H1 (cell line): ENCODE data around the gene VASP. TPM values are rescaled to one million over a fixed set of nuclear protein-coding genes. Genes with fewer than 3 reads are reported as not detected.

ENCODE experiments used
- CTCF ChIA-PET: fragments of 300-600 bp; sonication (Branson Sonifier 250); formaldehyde crosslinking; loops from one replicate; lab custom pipeline; 2021; ENCODE audit not compliant: partially characterized antibody; lab: Charles Lee
- POLR2A ChIA-PET: fragments of 300-600 bp; sonication (Branson Sonifier 250); formaldehyde crosslinking; loops from one replicate; lab custom pipeline; 2021; ENCODE audit warnings: inconsistent platforms; ENCODE audit not compliant: partially characterized antibody; lab: Charles Lee
- DNase-seq, 2 experiments: peaks; one replicate each; pipeline versions ENCODE4 v3.0.0 to v3.0.0-alpha.2; 2010 to 2022; ENCODE audit warnings: low spot score in 2 of 2, low read depth in 1 of 2, mixed read lengths in 1 of 2
- FAIRE-seq: peaks from 2 replicates; lab custom pipeline; 2011; peaks lifted over from hg19 to GRCh38; lab: Jason Lieb, UNC
- H2AFZ ChIP-seq: 2 replicates; pipeline ENCODE4 v1.8.1; 2012; ENCODE audit warnings: low read length, inconsistent platforms
- H2AK5ac ChIP-seq: 2 replicates; pipeline ENCODE4 v1.6.1; 2013; ENCODE audit warnings: low read depth, low read length
- H2BK120ac ChIP-seq: replicated peaks from 2 replicates; pipeline ENCODE3; 2013; ENCODE audit warnings: low read depth, low read length, inconsistent platforms
- H2BK12ac ChIP-seq: 2 replicates; pipeline ENCODE4 v1.6.1; 2013; ENCODE audit warnings: low read depth, low read length
- H2BK15ac ChIP-seq: 2 replicates; pipeline ENCODE4 v1.6.1; 2013; ENCODE audit warnings: low read length
- H2BK20ac ChIP-seq: 2 replicates; pipeline ENCODE4 v1.6.1; 2013; ENCODE audit warnings: low read length
- H2BK5ac ChIP-seq: 2 replicates; pipeline ENCODE4 v1.6.1; 2013; ENCODE audit warnings: low read depth, low read length
- H3K14ac ChIP-seq: 2 replicates; pipeline ENCODE4 v1.6.1; 2013; ENCODE audit warnings: inconsistent platforms; ENCODE audit not compliant: insufficient read length
- H3K18ac ChIP-seq: 2 replicates; pipeline ENCODE4 v1.6.1; 2013; ENCODE audit warnings: low read length; ENCODE audit errors: extremely low read depth
- H3K23ac ChIP-seq: 2 replicates; pipeline ENCODE4 v1.6.1; 2013; ENCODE audit warnings: inconsistent platforms; ENCODE audit not compliant: insufficient read length
- H3K23me2 ChIP-seq: 2 replicates; pipeline ENCODE4 v1.6.1; 2013; ENCODE audit warnings: low read depth, low read length
- H3K27ac ChIP-seq: 2 replicates; pipeline ENCODE4 v1.6.1; 2011; ENCODE audit warnings: low read depth, low read length, inconsistent platforms
- H3K27me3 ChIP-seq, 4 experiments: replicated peaks in 1 of 4; 1 replicate in 1 of 4; 2 replicates in 3 of 4; pipeline versions ENCODE4 v1.6.1 to v1.8.1; 2011 to 2013; ENCODE audit warnings: low read length in 3 of 4, mild to moderate bottlenecking in 3 of 4, inconsistent platforms in 2 of 4, mixed read lengths in 2 of 4, moderate library complexity in 1 of 4; ENCODE audit not compliant: control insufficient read depth in 3 of 4, insufficient read depth in 3 of 4; ENCODE audit errors: extremely low read depth in 1 of 4
- H3K36me3 ChIP-seq, 4 experiments: 2 replicates each; pipeline versions ENCODE4 v1.6.1 to v1.8.1; 2011 to 2013; ENCODE audit warnings: mild to moderate bottlenecking in 4 of 4, low read length in 3 of 4, moderate library complexity in 2 of 4, control low read depth in 1 of 4, inconsistent platforms in 1 of 4; ENCODE audit not compliant: insufficient read depth in 4 of 4, control insufficient read depth in 2 of 4
- H3K4ac ChIP-seq: replicated peaks from 2 replicates; pipeline ENCODE3; 2013; ENCODE audit warnings: low read length, low read depth, mixed read lengths, inconsistent platforms; ENCODE audit not compliant: insufficient read length
- H3K4me1 ChIP-seq, 4 experiments: replicated peaks in 1 of 4; 1 replicate in 1 of 4; 2 replicates in 3 of 4; pipeline versions ENCODE4 v1.6.1 to v1.8.1; 2011 to 2013; ENCODE audit warnings: low read length in 3 of 4, inconsistent platforms in 2 of 4, mixed read lengths in 1 of 4; ENCODE audit not compliant: insufficient read depth in 4 of 4, control insufficient read depth in 3 of 4
- H3K4me2 ChIP-seq, 2 experiments: 2 replicates each; pipeline versions ENCODE4 v1.6.1 to v1.8.1; 2011 to 2013; ENCODE audit warnings: low read depth in 2 of 2, low read length in 2 of 2, control low read depth in 1 of 2, inconsistent platforms in 1 of 2, mild to moderate bottlenecking in 1 of 2; ENCODE audit not compliant: insufficient read depth in 1 of 2
- H3K4me3 ChIP-seq, 4 experiments: fragments of 200-600, 300-600 bp in 1 of 4; sonication (generic), shearing (Covaris generic), sonication (Bioruptor Twin) in 1 of 4; 2 replicates each; pipeline versions ENCODE4 v1.5.1 to v1.8.1; 2011 to 2016; ENCODE audit warnings: low read length in 4 of 4, low read depth in 3 of 4, control low read depth in 2 of 4, inconsistent platforms in 2 of 4, mild to moderate bottlenecking in 2 of 4, mixed read lengths in 1 of 4, moderate library complexity in 1 of 4; ENCODE audit not compliant: insufficient read depth in 2 of 4; ENCODE audit errors: extremely low read depth in 1 of 4
- H3K56ac ChIP-seq: replicated peaks from 2 replicates; pipeline ENCODE3; 2013; ENCODE audit warnings: low read depth, mild to moderate bottlenecking, mixed read lengths, low read length, inconsistent platforms; ENCODE audit not compliant: insufficient read length
- H3K79me1 ChIP-seq: 2 replicates; pipeline ENCODE4 v1.6.1; 2013; ENCODE audit warnings: low read depth, low read length, control low read depth
- H3K79me2 ChIP-seq, 2 experiments: 2 replicates each; pipeline versions ENCODE4 v1.6.1 to v1.8.1; 2012 to 2013; ENCODE audit warnings: low read length in 2 of 2, mild to moderate bottlenecking in 2 of 2, inconsistent platforms in 1 of 2; ENCODE audit not compliant: insufficient read depth in 2 of 2, control insufficient read depth in 1 of 2
- H3K9ac ChIP-seq, 4 experiments: replicated peaks in 1 of 4; 1 replicate in 1 of 4; 2 replicates in 3 of 4; pipeline versions ENCODE4 v1.6.1 to v1.8.1; 2011 to 2013; ENCODE audit warnings: low read depth in 3 of 4, low read length in 3 of 4, control low read depth in 2 of 4, mild to moderate bottlenecking in 2 of 4, moderate library complexity in 2 of 4, inconsistent platforms in 1 of 4; ENCODE audit errors: extremely low read depth in 1 of 4
- H3K9me3 ChIP-seq, 2 experiments: 2 replicates each; pipeline versions ENCODE4 v1.6.1 to v1.8.1; 2012 to 2013; ENCODE audit warnings: mild to moderate bottlenecking in 2 of 2, moderate library complexity in 2 of 2, control low read depth in 1 of 2, inconsistent platforms in 1 of 2, low read depth in 1 of 2, low read length in 1 of 2, mixed read lengths in 1 of 2; ENCODE audit not compliant: insufficient read depth in 2 of 2
- H4K20me1 ChIP-seq, 2 experiments: replicated peaks in 1 of 2; 2 replicates each; pipeline versions ENCODE3 to v1.8.1; 2011 to 2013; ENCODE audit warnings: inconsistent platforms in 2 of 2, low read length in 2 of 2, mild to moderate bottlenecking in 1 of 2; ENCODE audit not compliant: insufficient read depth in 2 of 2, control insufficient read depth in 1 of 2
- H4K5ac ChIP-seq: 2 replicates; pipeline ENCODE4 v1.6.1; 2013; ENCODE audit warnings: low read length, low read depth, mixed read lengths, inconsistent platforms; ENCODE audit not compliant: insufficient read length
- H4K8ac ChIP-seq: 2 replicates; pipeline ENCODE4 v1.8.0; 2013; ENCODE audit warnings: mild to moderate bottlenecking, moderate library complexity, low read length, inconsistent platforms; ENCODE audit not compliant: insufficient read depth; ENCODE audit errors: extremely low read depth
- H4K91ac ChIP-seq: replicated peaks from 2 replicates; pipeline ENCODE3; 2013; ENCODE audit warnings: low read length, mixed read lengths, inconsistent platforms; ENCODE audit not compliant: insufficient read length
- CEBPB ChIP-seq: IDR thresholded peaks from 2 replicates; pipeline ENCODE4 v1.6.1; 2012; ENCODE audit warnings: low read depth, low read length
- CHD1 ChIP-seq: IDR thresholded peaks from 2 replicates; pipeline ENCODE4 v1.6.1; 2012; ENCODE audit warnings: low read depth, low read length, improper control_type of control experiment
- CHD2 ChIP-seq: IDR thresholded peaks from 2 replicates; pipeline ENCODE4 v1.6.1; 2012; ENCODE audit warnings: low read length, improper control_type of control experiment
- EP300 ChIP-seq, 2 experiments: IDR thresholded peaks; 1 replicate in 1 of 2; 2 replicates in 1 of 2; pipeline ENCODE4 v1.6.1; 2011 to 2012; ENCODE audit warnings: low read depth in 2 of 2, low read length in 2 of 2, mild to moderate bottlenecking in 2 of 2, borderline replicate concordance in 1 of 2, inconsistent platforms in 1 of 2, moderate library complexity in 1 of 2
- GTF2F1 ChIP-seq: IDR thresholded peaks from 2 replicates; pipeline ENCODE4 v1.6.1; 2012; ENCODE audit warnings: low read depth, low read length, improper control_type of control experiment, borderline replicate concordance
- HDAC2 ChIP-seq, 2 experiments: fragments of 300-600 bp in 1 of 2; sonication (generic) in 1 of 2; IDR thresholded peaks; 2 replicates each; pipeline ENCODE4 v1.6.1; 2011 to 2012; ENCODE audit warnings: low read depth in 2 of 2, low read length in 2 of 2, mild to moderate bottlenecking in 2 of 2, moderate library complexity in 2 of 2, borderline replicate concordance in 1 of 2, inconsistent platforms in 1 of 2
- NANOG ChIP-seq: IDR thresholded peaks from 2 replicates; pipeline ENCODE4 v1.6.1; 2011; ENCODE audit warnings: low read length, low read depth, mild to moderate bottlenecking, inconsistent platforms; ENCODE audit not compliant: insufficient read depth, poor library complexity, severe bottlenecking
- WGBS, 2 experiments: shearing (Covaris generic) in 1 of 2; methylation state at CpG; one replicate each; pipeline versions ENCODE4 v1.1.6 to v1.1.7; 2013 to 2015; ENCODE audit warnings: low lambda C conversion rate in 2 of 2, mixed read lengths in 2 of 2, inconsistent platforms in 1 of 2, low coverage in 1 of 2, missing lambda C conversion rate in 1 of 2; ENCODE audit not compliant: insufficient replicate concordance in 2 of 2, insufficient coverage in 1 of 2, insufficient read length in 1 of 2; ENCODE audit errors: extremely low coverage in 1 of 2, missing lambda C conversion rate in 1 of 2; 5-methylcytosine and 5-hydroxymethylcytosine counted together
- polyA plus RNA-seq, 7 experiments: library from polyadenylated mRNA; depleted of rRNA in 3 of 7; stranded (reverse) in 5 of 7; unstranded in 2 of 7; fragments of >200 nt in 5 of 7; fragments of 200-250 nt in 2 of 7; gene quantifications; 1 replicate in 5 of 7; 2 replicates in 1 of 7; 4 replicates in 1 of 7; pipeline versions ENCODE4 v1.2.1 to v1.2.3, GENCODE V29; 2011 to 2013; ENCODE audit warnings: missing spikeins in 2 of 7, mixed read lengths in 2 of 7
- total RNA-seq: library from RNA; stranded (reverse); fragmentation: NEBNext Ultra II Directional; extraction: Animal tissue kit (Norgen Biotek cat#: 25700); gene quantifications from 2 replicates; pipeline ENCODE4 v1.2.1, GENCODE V29; 2021

Gene VASP
- total and polyA plus RNA-seq, 2 of the 8 experiments (the other 6 are each of a cell fraction or from before 2014, with no cell fraction given): 89.7 to 135 TPM

DNA sequence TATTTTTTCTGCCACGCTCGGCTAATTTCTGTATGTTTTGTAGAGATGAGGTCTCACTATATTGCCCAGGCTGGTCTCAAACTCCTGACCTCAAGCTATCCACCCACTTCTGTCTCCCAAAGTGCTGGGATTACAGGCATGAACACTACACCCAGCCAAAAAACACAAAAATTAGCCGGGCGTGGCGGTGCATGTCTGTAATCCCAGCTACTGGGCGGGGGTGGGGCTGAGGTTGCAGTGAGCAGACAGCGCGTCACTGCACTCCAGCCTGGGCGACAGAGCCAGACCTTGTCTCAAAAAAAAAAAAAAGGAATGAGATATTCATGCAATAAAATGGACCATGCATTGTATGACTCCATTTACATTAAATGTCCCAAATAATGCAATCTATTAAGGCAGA is 32.2 kb downstream of the VASP start:
- Histone ChIP-seq H3K4ac (no peak overlapping the region), H2AK5ac (no peak overlapping the region), H3K18ac (no peak overlapping the region), H2AFZ (no peak overlapping the region), H2BK12ac (no peak overlapping the region), H3K9ac (no peak overlapping the region), H2BK20ac (no peak overlapping the region), H4K8ac (no peak overlapping the region), H3K23ac (no peak overlapping the region), H3K4me1 (no peaks in the 10 kb centered on the region), H3K79me2 (no peaks in the 10 kb centered on the region), H3K14ac (no peak overlapping the region), H4K5ac (no peak overlapping the region), H3K27me3 (no peaks in the 10 kb centered on the region), H2BK5ac (no peak overlapping the region), H3K4me2 (no peak overlapping the region), H4K20me1 (no peaks in the 10 kb centered on the region), H2BK120ac (no peak overlapping the region), H4K91ac (no peak overlapping the region), H2BK15ac (no peak overlapping the region), H3K79me1 (no peaks in the 10 kb centered on the region), H3K23me2 (no peaks in the 10 kb centered on the region), H3K4me3 (no peak overlapping the region), H3K56ac (no peak overlapping the region), H3K36me3 (no peaks in the 10 kb centered on the region), H3K27ac (no peak overlapping the region), H3K9me3 (no peaks in the 10 kb centered on the region)
- POLR2A ChIA-PET: interaction anchor here (1.6 kb wide), 1 partner anchor 11 kb away, joined by 7 read pairs; no protein-coding TSS in a partner anchor
- WGBS, 2 experiments: 97% methylated on average over 9 of the region's 9 CpGs; no CpG with 5 or more reads in 1 of the 2 experiments
- CTCF ChIA-PET: interaction anchor here (3.9 kb wide), 1 partner anchor 9 kb away, joined by 13 read pairs; no protein-coding TSS in a partner anchor
- DNase-seq (no peak), FAIRE-seq (no peak)
- TF ChIP-seq NANOG (no peak), EP300 (IDR thresholded peaks at IDR 0.05; ENCODE audit: borderline replicate concordance in 1 of 2, low read depth in 2 of 2, low read length in 2 of 2) (no peak), CHD2 (no peak), GTF2F1 (no peak), HDAC2 (IDR thresholded peaks at IDR 0.05; ENCODE audit: borderline replicate concordance in 1 of 2, low read depth in 2 of 2, low read length in 2 of 2) (no peak), CHD1 (no peak), CEBPB (no peak)
